Astrocyte (in vitro differentiated cells and primary cell): ENCODE data around the gene OR10A5.
"Not testable (repeated sequence)": the region's sequence is repeated elsewhere in the genome, so short reads cannot be mapped to it uniquely, and the experiment has no call there.

ENCODE experiments used
- EZH2 ChIP-seq: IDR thresholded peaks from 2 replicates; pipeline ENCODE4 v1.6.1; 2012; ENCODE audit warnings: mild to moderate bottlenecking, low read length, inconsistent platforms; ENCODE audit not compliant: insufficient read depth
- TF ChIP-seq, protein P1 (sequence below): IDR thresholded peaks from 2 replicates; pipeline ENCODE4 v1.5.1; 2011; ENCODE audit warnings: low read depth, mild to moderate bottlenecking, inconsistent platforms, low read length, moderate library complexity; ENCODE audit not compliant: insufficient read depth

DNA sequence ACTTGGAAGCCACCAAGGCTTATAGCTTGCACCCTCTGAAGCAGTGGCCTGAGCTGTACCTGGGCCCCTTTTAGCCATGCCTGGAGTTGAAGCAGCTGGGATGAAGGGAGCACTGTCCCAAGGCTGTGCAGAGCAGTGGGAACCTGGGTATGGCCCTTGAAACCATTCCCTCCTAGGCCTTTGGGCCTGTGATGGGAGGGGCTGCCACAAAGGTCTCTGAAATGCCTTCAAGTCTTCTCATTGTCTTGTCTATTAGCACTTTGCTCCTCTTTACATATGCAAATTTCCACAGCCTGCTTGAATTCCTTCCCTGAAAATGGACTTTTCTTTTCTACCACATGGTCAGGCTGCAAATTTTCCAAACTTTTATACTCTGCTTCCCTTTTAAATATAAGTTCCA lies 44.4 kb upstream of the OR10A5 start:
- not testable (repeated sequence) for TF ChIP-seq EZH2
- TF ChIP-seq, protein P1, sequence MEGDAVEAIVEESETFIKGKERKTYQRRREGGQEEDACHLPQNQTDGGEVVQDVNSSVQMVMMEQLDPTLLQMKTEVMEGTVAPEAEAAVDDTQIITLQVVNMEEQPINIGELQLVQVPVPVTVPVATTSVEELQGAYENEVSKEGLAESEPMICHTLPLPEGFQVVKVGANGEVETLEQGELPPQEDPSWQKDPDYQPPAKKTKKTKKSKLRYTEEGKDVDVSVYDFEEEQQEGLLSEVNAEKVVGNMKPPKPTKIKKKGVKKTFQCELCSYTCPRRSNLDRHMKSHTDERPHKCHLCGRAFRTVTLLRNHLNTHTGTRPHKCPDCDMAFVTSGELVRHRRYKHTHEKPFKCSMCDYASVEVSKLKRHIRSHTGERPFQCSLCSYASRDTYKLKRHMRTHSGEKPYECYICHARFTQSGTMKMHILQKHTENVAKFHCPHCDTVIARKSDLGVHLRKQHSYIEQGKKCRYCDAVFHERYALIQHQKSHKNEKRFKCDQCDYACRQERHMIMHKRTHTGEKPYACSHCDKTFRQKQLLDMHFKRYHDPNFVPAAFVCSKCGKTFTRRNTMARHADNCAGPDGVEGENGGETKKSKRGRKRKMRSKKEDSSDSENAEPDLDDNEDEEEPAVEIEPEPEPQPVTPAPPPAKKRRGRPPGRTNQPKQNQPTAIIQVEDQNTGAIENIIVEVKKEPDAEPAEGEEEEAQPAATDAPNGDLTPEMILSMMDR: not testable (repeated sequence)
